SU-DHL-6 (cell line): ENCODE measurements around the gene TBC1D32.

Source experiments
- EZH2phosphoT487 ChIP-seq: fragments of 200-600 bp; sonication (generic), shearing (Covaris generic); conservative IDR thresholded peaks from 2 replicates; pipeline ENCODE4 v1.6.1; 2018; ENCODE audit warnings: mild to moderate bottlenecking, antibody characterized with exemption, low read length, moderate library complexity, mixed read lengths
- TF ChIP-seq, protein P1 (sequence below): fragments of 200-600 bp; sonication (generic); IDR thresholded peaks from one replicate; pipeline ENCODE4 v1.5.1; 2017; ENCODE audit warnings: antibody characterized with exemption, mild to moderate bottlenecking, low read length, moderate library complexity; ENCODE audit not compliant: insufficient read depth, poor library complexity, severe bottlenecking

DNA sequence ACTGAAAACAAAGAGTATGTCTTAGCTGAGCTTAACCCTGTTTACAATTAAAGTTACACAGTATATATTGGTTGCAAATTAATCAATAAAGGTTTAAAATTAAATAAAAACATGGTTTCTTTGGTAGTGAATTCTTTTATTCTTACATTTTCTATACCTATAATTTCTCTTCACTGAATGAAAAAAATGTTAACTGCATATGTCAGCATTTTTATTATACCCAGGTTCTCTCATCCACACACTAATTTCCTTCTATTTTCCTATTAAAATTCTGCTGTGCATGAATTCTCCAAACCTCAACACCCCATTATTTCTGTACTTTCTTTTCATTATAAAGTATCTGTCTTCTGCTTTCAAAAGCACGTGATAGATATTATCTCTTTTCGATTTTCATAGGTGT lies 91.9 kb downstream of the TBC1D32 start:
- TF ChIP-seq, protein P1, sequence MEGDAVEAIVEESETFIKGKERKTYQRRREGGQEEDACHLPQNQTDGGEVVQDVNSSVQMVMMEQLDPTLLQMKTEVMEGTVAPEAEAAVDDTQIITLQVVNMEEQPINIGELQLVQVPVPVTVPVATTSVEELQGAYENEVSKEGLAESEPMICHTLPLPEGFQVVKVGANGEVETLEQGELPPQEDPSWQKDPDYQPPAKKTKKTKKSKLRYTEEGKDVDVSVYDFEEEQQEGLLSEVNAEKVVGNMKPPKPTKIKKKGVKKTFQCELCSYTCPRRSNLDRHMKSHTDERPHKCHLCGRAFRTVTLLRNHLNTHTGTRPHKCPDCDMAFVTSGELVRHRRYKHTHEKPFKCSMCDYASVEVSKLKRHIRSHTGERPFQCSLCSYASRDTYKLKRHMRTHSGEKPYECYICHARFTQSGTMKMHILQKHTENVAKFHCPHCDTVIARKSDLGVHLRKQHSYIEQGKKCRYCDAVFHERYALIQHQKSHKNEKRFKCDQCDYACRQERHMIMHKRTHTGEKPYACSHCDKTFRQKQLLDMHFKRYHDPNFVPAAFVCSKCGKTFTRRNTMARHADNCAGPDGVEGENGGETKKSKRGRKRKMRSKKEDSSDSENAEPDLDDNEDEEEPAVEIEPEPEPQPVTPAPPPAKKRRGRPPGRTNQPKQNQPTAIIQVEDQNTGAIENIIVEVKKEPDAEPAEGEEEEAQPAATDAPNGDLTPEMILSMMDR = no peak
- no peak for TF ChIP-seq EZH2phosphoT487
